Measurements from ENCODE around the gene TMEM144. TPM values are rescaled to one million over a fixed set of nuclear protein-coding genes. Genes with fewer than 3 reads are reported as not detected.

TMEM144 gene
- total RNA-seq, 4 donors from 2014 or later: 8.2 to 23.8 (median 12.2) TPM

DNA sequence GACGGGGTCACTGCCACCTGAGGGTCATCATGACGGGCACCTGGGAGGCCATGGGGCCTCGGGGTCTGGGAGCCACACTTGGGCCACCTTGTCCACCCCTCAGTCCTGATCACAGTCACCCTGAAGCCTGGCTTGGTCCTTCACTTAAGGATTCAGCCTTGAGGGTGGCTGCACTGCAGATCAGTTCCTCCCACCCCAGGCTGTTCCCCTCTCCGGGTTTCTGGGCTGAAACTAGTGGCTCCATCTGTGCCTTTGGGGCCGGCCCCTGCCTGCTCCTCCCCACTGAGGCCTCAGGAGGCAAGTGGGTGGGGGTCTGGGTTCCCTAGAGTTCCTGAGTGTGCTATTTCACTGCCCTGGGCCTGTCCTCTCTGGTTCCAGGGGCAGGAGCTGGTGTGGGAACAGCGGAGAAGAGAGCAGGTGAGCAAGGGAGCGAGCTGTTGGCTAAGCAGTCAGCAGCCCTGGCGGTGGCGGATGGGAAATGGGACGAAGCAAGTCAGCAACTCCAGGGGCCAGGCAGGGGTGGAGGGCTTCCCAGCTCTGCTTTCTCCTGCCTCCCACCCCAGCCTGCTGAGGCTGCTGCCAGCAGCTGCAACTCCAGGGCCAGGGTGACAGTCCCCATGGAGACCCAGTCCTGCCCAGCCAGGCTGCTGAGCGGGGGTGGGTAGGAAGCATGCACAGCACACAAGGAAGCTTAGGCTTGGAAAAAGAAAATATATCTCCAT is 81.2 kb downstream of the TMEM144 start:
- TF ChIP-seq, protein P1, sequence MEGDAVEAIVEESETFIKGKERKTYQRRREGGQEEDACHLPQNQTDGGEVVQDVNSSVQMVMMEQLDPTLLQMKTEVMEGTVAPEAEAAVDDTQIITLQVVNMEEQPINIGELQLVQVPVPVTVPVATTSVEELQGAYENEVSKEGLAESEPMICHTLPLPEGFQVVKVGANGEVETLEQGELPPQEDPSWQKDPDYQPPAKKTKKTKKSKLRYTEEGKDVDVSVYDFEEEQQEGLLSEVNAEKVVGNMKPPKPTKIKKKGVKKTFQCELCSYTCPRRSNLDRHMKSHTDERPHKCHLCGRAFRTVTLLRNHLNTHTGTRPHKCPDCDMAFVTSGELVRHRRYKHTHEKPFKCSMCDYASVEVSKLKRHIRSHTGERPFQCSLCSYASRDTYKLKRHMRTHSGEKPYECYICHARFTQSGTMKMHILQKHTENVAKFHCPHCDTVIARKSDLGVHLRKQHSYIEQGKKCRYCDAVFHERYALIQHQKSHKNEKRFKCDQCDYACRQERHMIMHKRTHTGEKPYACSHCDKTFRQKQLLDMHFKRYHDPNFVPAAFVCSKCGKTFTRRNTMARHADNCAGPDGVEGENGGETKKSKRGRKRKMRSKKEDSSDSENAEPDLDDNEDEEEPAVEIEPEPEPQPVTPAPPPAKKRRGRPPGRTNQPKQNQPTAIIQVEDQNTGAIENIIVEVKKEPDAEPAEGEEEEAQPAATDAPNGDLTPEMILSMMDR (IDR thresholded peaks at IDR 0.05; ENCODE audit: low read depth): no peak

DNA sequence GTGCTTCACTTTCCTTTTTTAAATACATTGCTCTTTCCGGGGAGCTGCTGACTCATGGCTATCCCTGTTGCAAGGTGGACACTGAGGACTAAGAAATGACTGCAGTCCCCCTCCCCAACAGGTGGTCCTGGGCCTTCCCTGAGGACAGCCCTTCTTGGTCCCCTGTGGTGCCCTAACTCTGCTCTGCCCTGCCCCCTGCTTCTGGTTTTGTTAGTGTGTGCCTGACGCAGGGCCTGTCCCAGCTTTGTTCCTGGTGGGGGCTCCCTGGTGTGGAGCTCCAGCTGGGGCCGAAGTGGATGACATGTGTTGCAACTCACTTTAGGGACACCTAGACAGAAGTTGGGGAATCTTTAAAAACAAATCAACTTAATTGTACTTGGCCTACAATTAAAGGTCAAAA is 81.9 kb downstream of the TMEM144 start:
- TF ChIP-seq, protein P1 (IDR thresholded peaks at IDR 0.05; ENCODE audit: low read depth): no peak

DNA sequence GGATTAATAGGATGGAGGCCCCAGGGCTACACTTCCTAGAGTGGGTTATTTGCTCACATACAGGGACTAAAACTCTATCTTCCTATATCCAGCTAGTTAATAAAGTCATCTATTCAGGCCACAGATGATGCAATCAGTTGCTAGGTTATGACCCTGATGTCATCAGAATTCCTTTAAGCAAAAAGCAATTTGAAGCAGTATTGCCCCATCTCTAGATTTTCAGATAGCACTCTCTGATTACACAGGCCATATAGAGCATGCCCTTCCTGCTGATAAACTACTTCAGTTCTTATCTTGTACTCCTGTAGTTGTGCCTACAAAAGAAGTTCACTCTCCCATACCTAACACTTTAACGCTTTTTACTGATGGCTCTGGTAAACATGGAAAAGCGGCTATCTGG is 84.8 kb downstream of the TMEM144 start:
- TF ChIP-seq, protein P1 (IDR thresholded peaks at IDR 0.05; ENCODE audit: low read depth): no peak

DNA sequence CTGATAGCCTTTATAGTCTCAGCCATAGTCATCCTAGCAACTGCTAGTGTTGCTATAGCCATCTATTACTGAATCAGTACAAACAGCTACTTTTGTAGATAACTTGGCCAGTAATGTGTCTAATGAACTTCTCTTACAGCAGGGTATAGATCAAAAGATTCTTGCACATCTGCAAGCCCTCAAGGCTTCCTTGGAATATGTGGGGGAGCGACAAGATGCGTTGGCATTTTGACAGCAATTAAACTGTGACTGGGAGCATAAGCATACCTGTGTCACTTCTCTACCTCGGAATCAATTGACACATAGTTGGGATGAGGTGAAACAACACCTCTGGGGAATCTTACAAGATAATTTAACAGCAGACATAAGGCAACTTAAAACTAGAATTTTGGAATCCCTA is 87.6 kb downstream of the TMEM144 start:
- TF ChIP-seq, protein P1 (IDR thresholded peaks at IDR 0.05; ENCODE audit: low read depth): no peak

DNA sequence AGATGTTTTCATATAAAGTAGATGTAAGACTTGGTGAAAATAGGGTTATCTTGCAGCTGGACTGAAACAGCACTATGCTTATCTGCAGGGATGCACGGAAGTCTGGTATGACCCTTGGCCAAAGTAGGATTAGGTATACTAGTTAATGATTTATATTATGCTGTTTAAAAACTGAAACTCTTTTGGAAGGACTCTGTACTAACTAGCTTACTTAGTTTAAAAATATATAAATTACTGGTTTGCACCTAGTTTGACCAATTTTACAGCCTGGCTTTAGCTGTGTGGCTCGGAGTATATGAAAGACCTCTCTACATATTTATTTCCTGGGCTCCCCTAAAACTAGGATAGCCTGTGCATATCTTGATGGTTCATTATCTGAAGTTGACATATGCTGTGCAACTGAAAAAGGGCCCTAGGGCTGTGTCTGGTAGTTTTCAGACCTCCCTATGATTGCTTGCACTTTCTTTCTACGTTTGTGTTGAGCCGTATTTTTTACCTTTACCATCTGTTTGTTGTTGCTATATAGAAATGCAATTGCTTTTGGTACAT is 89.2 kb downstream of the TMEM144 start:
- TF ChIP-seq, protein P1 (IDR thresholded peaks at IDR 0.05; ENCODE audit: low read depth): no peak

DNA sequence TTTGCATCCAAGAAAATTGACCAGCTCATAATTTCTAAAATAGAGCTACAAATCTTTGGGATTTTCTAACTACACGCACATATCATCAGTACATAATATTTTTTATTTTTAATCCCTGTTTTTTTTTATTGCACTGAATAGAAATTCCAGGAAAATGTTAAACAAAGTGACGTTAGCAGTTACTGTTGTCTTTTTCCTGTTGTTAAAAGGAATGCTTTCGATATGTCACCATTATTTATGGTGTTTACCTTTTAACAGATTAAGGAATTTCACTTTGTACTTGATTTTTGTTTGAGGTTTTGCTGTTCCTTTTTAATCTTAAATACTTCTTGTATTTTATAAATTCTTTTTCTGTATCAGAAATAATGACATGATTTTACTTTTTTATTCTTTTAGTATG is 89.7 kb downstream of the TMEM144 start:
- TF ChIP-seq, protein P1 (IDR thresholded peaks at IDR 0.05; ENCODE audit: low read depth): no peak

DNA sequence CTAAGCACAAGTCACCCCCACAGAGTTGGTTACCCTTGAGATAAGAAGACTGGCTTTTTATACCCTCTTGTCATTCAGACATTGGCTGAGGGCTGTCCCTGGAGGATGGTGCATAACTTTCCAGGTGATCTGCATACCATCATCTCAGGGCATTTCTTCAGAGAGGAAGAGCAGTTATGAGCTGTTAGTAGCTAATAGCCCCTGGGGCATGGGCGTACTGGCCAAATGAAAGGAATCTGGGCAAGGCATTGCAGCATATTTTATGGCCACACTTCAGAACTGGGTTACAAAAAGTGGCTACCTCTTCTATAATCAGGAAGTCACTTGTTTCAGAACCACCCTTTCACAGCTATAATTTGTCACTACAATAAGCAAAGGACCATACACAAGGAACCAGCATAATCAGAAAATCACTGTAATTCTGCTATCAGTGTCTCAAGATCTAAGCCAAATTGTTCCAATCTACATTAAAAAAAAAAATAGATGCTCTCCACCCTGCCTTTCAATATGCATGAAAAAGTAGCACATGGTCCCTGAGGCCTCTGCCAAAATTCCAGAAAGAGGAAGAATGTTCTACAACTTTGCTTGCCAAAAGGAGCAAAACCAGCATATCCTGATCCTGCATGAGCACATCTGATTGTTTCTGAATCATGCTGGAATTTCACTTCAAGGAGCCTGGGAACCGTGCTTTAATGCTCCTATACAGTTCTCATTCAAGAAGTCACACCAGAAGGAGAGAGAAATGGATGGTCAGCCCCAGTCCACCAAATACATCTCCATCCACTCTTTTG is 92.0 kb downstream of the TMEM144 start:
- TF ChIP-seq, protein P1 (IDR thresholded peaks at IDR 0.05; ENCODE audit: low read depth): no peak
